SK-N-SH treated with all-trans-retinoic acid at 6 μM for 48 hours (cell line): ENCODE results near the gene NBEA.
A peak's percentile ranks its signal among the peaks of the same experiment; 100 is the strongest.

Experiments used
- ATAC-seq: fragments of 200-7000 bp; cut with Tn5 transposase; 3 replicates; pipeline ENCODE4 v1.9.1; 2020; ENCODE audit warnings: mild to moderate bottlenecking, moderate library complexity
- ARNTL ChIP-seq: fragments of 450-650 bp; formaldehyde crosslinking; IDR thresholded peaks from 2 replicates; pipeline ENCODE4 v1.5.0; 2020; ENCODE audit warnings: low read depth, mild to moderate bottlenecking, moderate library complexity, borderline replicate concordance
- BACH2 ChIP-seq: fragments of 250-450 bp; sonication (Bioruptor Pico); IDR thresholded peaks from 2 replicates; pipeline ENCODE4 v1.9.0; 2021; ENCODE audit warnings: mild to moderate bottlenecking, borderline replicate concordance
- CREB5 ChIP-seq: fragments of 250-450 bp; sonication (Bioruptor Pico); IDR thresholded peaks from 2 replicates; pipeline ENCODE4 v1.5.1; 2020; ENCODE audit warnings: low read depth, mild to moderate bottlenecking, moderate library complexity
- CSDC2 ChIP-seq: fragments of 250-450 bp; sonication (Bioruptor Pico); IDR thresholded peaks from 2 replicates; pipeline ENCODE4 v1.5.0; 2020; ENCODE audit warnings: mild to moderate bottlenecking, moderate library complexity
- ESRRG ChIP-seq: fragments of 250-450 bp; sonication (Bioruptor Pico); IDR thresholded peaks from 2 replicates; pipeline ENCODE4 v1.6.1; 2021; ENCODE audit warnings: mild to moderate bottlenecking
- GLIS3 ChIP-seq: fragments of 250-450 bp; sonication (Bioruptor Pico); IDR thresholded peaks from 2 replicates; pipeline ENCODE4 v1.5.0; 2020; ENCODE audit warnings: mild to moderate bottlenecking, moderate library complexity
- ISL1 ChIP-seq: fragments of 250-450 bp; sonication (Bioruptor Pico); IDR thresholded peaks from 2 replicates; pipeline ENCODE4 v2.1.2; 2022; ENCODE audit warnings: mild to moderate bottlenecking, moderate library complexity
- OSR1 ChIP-seq: fragments of 250-450 bp; sonication (Bioruptor Pico); IDR thresholded peaks from 2 replicates; pipeline ENCODE4 v1.8.0; 2022; ENCODE audit warnings: moderate library complexity, mild to moderate bottlenecking, inconsistent platforms
- PATZ1 ChIP-seq: fragments of 250-450 bp; sonication (Bioruptor Pico); IDR thresholded peaks from 2 replicates; pipeline ENCODE4 v1.8.0; 2020; ENCODE audit warnings: mild to moderate bottlenecking, moderate library complexity, borderline replicate concordance
- PPARA ChIP-seq: fragments of 250-450 bp; sonication (Bioruptor Pico); IDR thresholded peaks from 2 replicates; pipeline ENCODE4 v1.5.0; 2020; ENCODE audit warnings: mild to moderate bottlenecking, borderline replicate concordance
- RARB ChIP-seq: fragments of 250-450 bp; sonication (Bioruptor Pico); IDR thresholded peaks from 2 replicates; pipeline ENCODE4 v1.8.0; 2021; ENCODE audit warnings: mild to moderate bottlenecking, moderate library complexity
- SNAI2 ChIP-seq: fragments of 250-450 bp; sonication (Bioruptor Pico); IDR thresholded peaks from 2 replicates; pipeline ENCODE4 v1.5.0; 2020; ENCODE audit warnings: mild to moderate bottlenecking, moderate library complexity
- TOX ChIP-seq: fragments of 250-450 bp; sonication (Bioruptor Pico); IDR thresholded peaks from 2 replicates; pipeline ENCODE4 v1.8.0; 2021; ENCODE audit warnings: mild to moderate bottlenecking, moderate library complexity, borderline replicate concordance
- ZC3H10 ChIP-seq: fragments of 250-450 bp; sonication (Bioruptor Pico); IDR thresholded peaks from 2 replicates; pipeline ENCODE4 v1.5.1; 2021; ENCODE audit warnings: mild to moderate bottlenecking, moderate library complexity
- ZFP30 ChIP-seq: fragments of 450-650 bp; formaldehyde crosslinking; IDR thresholded peaks from 2 replicates; pipeline ENCODE4 v1.5.0; 2022; ENCODE audit warnings: mild to moderate bottlenecking, moderate library complexity
- ZNF70 ChIP-seq: fragments of 450-650 bp; formaldehyde crosslinking; IDR thresholded peaks from 2 replicates; pipeline ENCODE4 v1.5.0; 2020; ENCODE audit warnings: mild to moderate bottlenecking, moderate library complexity
- ZNF8 ChIP-seq: fragments of 450-650 bp; formaldehyde crosslinking; IDR thresholded peaks from 2 replicates; pipeline ENCODE4 v1.5.0; 2020; ENCODE audit warnings: mild to moderate bottlenecking, moderate library complexity
- TF ChIP-seq, protein P1 (sequence below): fragments of 250-450 bp; sonication (Bioruptor Pico); IDR thresholded peaks from 2 replicates; pipeline ENCODE4 v1.5.0; 2020; ENCODE audit warnings: mild to moderate bottlenecking, moderate library complexity
- TF ChIP-seq, protein P2 (sequence below): fragments of 250-450 bp; sonication (Bioruptor Pico); IDR thresholded peaks from 2 replicates; pipeline ENCODE4 v1.8.0; 2021; ENCODE audit warnings: low read depth, mild to moderate bottlenecking, moderate library complexity, borderline replicate concordance

Gene NBEA

GRCh38 chr13:35499676-35500075, 557.6 kb downstream of the NBEA start:
- TF ChIP-seq ZC3H10 (CRISPR knock-in tag) = no peak
- TF ChIP-seq, protein P1, sequence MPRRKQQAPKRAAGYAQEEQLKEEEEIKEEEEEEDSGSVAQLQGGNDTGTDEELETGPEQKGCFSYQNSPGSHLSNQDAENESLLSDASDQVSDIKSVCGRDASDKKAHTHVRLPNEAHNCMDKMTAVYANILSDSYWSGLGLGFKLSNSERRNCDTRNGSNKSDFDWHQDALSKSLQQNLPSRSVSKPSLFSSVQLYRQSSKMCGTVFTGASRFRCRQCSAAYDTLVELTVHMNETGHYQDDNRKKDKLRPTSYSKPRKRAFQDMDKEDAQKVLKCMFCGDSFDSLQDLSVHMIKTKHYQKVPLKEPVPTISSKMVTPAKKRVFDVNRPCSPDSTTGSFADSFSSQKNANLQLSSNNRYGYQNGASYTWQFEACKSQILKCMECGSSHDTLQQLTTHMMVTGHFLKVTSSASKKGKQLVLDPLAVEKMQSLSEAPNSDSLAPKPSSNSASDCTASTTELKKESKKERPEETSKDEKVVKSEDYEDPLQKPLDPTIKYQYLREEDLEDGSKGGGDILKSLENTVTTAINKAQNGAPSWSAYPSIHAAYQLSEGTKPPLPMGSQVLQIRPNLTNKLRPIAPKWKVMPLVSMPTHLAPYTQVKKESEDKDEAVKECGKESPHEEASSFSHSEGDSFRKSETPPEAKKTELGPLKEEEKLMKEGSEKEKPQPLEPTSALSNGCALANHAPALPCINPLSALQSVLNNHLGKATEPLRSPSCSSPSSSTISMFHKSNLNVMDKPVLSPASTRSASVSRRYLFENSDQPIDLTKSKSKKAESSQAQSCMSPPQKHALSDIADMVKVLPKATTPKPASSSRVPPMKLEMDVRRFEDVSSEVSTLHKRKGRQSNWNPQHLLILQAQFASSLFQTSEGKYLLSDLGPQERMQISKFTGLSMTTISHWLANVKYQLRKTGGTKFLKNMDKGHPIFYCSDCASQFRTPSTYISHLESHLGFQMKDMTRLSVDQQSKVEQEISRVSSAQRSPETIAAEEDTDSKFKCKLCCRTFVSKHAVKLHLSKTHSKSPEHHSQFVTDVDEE (CRISPR knock-in tag) = no peak
- no peak for TF ChIP-seq ZNF70 (CRISPR knock-in tag)
- TF ChIP-seq, protein P2, sequence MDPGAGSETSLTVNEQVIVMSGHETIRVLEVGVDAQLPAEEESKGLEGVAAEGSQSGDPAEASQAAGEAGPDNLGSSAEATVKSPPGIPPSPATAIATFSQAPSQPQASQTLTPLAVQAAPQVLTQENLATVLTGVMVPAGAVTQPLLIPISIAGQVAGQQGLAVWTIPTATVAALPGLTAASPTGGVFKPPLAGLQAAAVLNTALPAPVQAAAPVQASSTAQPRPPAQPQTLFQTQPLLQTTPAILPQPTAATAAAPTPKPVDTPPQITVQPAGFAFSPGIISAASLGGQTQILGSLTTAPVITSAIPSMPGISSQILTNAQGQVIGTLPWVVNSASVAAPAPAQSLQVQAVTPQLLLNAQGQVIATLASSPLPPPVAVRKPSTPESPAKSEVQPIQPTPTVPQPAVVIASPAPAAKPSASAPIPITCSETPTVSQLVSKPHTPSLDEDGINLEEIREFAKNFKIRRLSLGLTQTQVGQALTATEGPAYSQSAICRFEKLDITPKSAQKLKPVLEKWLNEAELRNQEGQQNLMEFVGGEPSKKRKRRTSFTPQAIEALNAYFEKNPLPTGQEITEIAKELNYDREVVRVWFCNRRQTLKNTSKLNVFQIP (CRISPR knock-in tag) = no peak
- TF ChIP-seq PPARA (CRISPR knock-in tag) = no peak
- TF ChIP-seq PATZ1 (CRISPR knock-in tag) = no peak
- no peak for TF ChIP-seq CREB5 (CRISPR knock-in tag)
- TF ChIP-seq BACH2 = no peak
- TF ChIP-seq RARB (CRISPR knock-in tag) = no peak
- ATAC-seq = peak; percentile 33

GRCh38 chr13:35500144-35500543, 558.1 kb downstream of the NBEA start:
- ATAC-seq = peak; percentile 42
- TF ChIP-seq ZNF8 (CRISPR knock-in tag) = no peak
- TF ChIP-seq, protein P1 (CRISPR knock-in tag) = no peak
- no peak for TF ChIP-seq PPARA (CRISPR knock-in tag)
- TF ChIP-seq, protein P2 (CRISPR knock-in tag) = no peak
- no peak for TF ChIP-seq ZFP30 (CRISPR knock-in tag)

GRCh38 chr13:35501661-35502235, 559.7 kb downstream of the NBEA start:
- peak; percentile 35 for ATAC-seq
- TF ChIP-seq SNAI2 (no peak), TOX (CRISPR knock-in tag) (no peak), PPARA (CRISPR knock-in tag) (no peak), ARNTL (CRISPR knock-in tag) (no peak), CSDC2 (CRISPR knock-in tag) (no peak), ESRRG (CRISPR knock-in tag) (no peak), ZNF8 (CRISPR knock-in tag) (no peak), OSR1 (CRISPR knock-in tag) (no peak), ZFP30 (CRISPR knock-in tag) (no peak), GLIS3 (CRISPR knock-in tag) (no peak), PATZ1 (CRISPR knock-in tag) (no peak), BACH2 (no peak), ISL1 (no peak), ZC3H10 (CRISPR knock-in tag) (no peak)
- TF ChIP-seq, protein P2 (CRISPR knock-in tag) = no peak
